Measurements from ENCODE around the gene DLGAP1.

The DLGAP1 gene

DNA sequence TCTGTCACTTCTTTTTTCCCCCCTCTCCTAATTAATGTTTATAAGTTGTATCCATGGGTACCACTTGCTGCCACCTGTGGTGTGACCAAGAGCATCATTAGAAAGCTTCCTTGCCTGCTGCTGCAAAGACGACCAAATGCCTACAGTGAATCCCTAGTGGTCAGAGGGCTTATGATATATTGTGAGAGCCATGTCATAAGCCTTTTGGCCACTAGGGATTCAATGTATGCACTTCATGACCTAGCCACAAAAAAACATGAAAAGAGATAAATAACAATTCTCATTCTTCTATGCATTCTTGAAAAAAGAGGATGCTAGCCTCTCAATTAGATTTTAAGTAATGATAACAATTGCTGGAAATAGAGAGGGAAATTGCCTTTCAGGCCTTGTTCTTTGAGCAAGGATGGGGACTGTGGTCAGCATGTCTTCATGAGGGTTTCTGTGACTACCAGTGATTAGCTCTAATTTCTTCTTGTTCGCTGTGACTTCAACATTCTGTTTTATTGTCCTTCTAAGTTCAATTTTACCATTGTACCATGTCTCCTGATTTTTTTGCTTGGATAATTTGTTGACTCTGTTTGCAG lies 569.8 kb downstream of the DLGAP1 start:
- H3K36me3 ChIP-seq (replicated peaks; ENCODE audit: low read depth, low read length), result no peaks in the 10 kb centered on the region
- H3K27ac ChIP-seq (ENCODE audit: low read length), result no peak overlapping the region
- no peak overlapping the region for H3K4me2 ChIP-seq (ENCODE audit: low read length)
- no peaks in the 10 kb centered on the region for H3K4me1 ChIP-seq (ENCODE audit: low read length)
- no peak for TF ChIP-seq EZH2phosphoT487 (IDR thresholded peaks at IDR 0.05; ENCODE audit: low read depth)
- TF ChIP-seq, protein P1, sequence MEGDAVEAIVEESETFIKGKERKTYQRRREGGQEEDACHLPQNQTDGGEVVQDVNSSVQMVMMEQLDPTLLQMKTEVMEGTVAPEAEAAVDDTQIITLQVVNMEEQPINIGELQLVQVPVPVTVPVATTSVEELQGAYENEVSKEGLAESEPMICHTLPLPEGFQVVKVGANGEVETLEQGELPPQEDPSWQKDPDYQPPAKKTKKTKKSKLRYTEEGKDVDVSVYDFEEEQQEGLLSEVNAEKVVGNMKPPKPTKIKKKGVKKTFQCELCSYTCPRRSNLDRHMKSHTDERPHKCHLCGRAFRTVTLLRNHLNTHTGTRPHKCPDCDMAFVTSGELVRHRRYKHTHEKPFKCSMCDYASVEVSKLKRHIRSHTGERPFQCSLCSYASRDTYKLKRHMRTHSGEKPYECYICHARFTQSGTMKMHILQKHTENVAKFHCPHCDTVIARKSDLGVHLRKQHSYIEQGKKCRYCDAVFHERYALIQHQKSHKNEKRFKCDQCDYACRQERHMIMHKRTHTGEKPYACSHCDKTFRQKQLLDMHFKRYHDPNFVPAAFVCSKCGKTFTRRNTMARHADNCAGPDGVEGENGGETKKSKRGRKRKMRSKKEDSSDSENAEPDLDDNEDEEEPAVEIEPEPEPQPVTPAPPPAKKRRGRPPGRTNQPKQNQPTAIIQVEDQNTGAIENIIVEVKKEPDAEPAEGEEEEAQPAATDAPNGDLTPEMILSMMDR (IDR thresholded peaks at IDR 0.05; ENCODE audit: low read depth, low read length), result no peak
- H3K27me3 ChIP-seq (ENCODE audit: low read depth, low read length), result peaks cover 3% of the 10 kb centered on the region
- H3K4me3 ChIP-seq (ENCODE audit: low read length), result no peak overlapping the region
- no peaks in the 10 kb centered on the region for H3K9me3 ChIP-seq (ENCODE audit: insufficient read depth, low read length)
- H3K9ac ChIP-seq (ENCODE audit: low read length), result no peak overlapping the region
- H3K79me2 ChIP-seq (ENCODE audit: low read length), result no peaks in the 10 kb centered on the region
- H2AFZ ChIP-seq (ENCODE audit: low read depth, low read length), result no peak overlapping the region
- H4K20me1 ChIP-seq (ENCODE audit: insufficient read depth, low read length), result no peaks in the 10 kb centered on the region

DNA sequence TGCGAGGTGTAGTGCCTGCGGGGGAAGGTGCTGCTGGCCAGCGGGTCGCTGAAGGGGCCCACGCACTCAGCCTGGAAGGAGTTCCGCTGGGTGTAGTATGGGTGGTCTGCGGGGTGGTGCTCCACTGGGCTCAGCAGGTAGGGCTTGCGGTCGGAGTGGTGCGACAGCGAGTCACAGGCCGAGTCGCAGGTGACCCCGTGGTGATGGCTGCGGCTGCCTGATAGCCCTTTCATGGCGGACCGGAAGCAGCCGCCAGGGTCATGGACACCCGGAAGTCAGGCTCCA lies 575.3 kb downstream of the DLGAP1 start:
- H3K27me3 ChIP-seq (ENCODE audit: low read depth, low read length), result peaks cover 20% of the 10 kb centered on the region
- H3K4me3 ChIP-seq (ENCODE audit: low read length), result no peak overlapping the region
- no peaks in the 10 kb centered on the region for H4K20me1 ChIP-seq (ENCODE audit: insufficient read depth, low read length)
- no peak for TF ChIP-seq EZH2phosphoT487 (IDR thresholded peaks at IDR 0.05; ENCODE audit: low read depth)
- TF ChIP-seq, protein P1 (IDR thresholded peaks at IDR 0.05; ENCODE audit: low read depth, low read length), result no peak
- H3K9me3 ChIP-seq (ENCODE audit: insufficient read depth, low read length), result no peaks in the 10 kb centered on the region
- H3K4me2 ChIP-seq (ENCODE audit: low read length), result no peak overlapping the region
- no peaks in the 10 kb centered on the region for H3K4me1 ChIP-seq (ENCODE audit: low read length)
- no peaks in the 10 kb centered on the region for H3K79me2 ChIP-seq (ENCODE audit: low read length)
- no peak overlapping the region for H2AFZ ChIP-seq (ENCODE audit: low read depth, low read length)
- H3K27ac ChIP-seq (ENCODE audit: low read length), result no peak overlapping the region
- H3K9ac ChIP-seq (ENCODE audit: low read length), result no peak overlapping the region
- H3K36me3 ChIP-seq (replicated peaks; ENCODE audit: low read depth, low read length), result no peaks in the 10 kb centered on the region

DNA sequence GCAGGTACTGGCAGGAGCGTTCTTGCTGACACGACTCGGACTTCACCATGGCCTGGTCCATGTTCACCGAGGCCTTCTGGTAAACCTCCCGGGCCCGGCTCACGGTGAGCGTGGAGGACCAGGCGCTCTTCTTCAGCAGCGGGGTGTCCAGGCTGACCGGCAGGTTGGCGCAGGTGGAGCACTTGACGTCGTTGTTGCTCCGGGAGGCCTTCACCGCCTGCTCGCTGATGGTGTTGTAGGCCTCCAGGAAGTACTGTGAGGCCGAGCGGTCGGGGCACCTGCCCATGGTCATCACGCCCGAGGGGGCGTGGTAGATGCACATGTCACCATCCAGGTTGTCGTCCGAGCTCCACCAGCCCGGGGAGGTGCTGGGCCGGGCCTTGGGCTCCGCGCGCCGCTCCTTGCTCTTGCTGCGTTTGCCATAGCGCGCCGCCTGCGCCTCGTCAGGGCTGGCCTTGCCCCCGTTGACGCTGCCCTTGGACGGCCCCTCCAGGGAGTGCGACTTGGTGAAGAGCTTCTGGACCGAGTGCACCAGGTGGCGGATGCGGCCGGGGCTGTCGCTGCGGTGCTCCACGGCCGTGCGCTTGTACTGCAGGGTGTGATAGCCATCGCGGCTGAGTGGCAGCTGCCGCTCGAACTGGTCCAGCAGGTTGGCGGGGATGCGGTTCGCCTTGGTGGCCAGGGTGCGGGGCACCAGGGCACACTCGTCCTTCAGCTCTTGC lies 575.8 kb downstream of the DLGAP1 start:
- Histone ChIP-seq H3K27ac (ENCODE audit: low read length) (no peak overlapping the region), H3K79me2 (ENCODE audit: low read length) (no peaks in the 10 kb centered on the region), H2AFZ (ENCODE audit: low read depth, low read length) (no peak overlapping the region), H3K36me3 (replicated peaks; ENCODE audit: low read depth, low read length) (no peaks in the 10 kb centered on the region), H3K27me3 (ENCODE audit: low read depth, low read length) (peaks cover 24% of the 10 kb centered on the region), H3K4me1 (ENCODE audit: low read length) (no peaks in the 10 kb centered on the region), H3K9me3 (ENCODE audit: insufficient read depth, low read length) (no peaks in the 10 kb centered on the region), H3K4me2 (ENCODE audit: low read length) (no peak overlapping the region), H3K4me3 (ENCODE audit: low read length) (no peak overlapping the region), H3K9ac (ENCODE audit: low read length) (no peak overlapping the region), H4K20me1 (ENCODE audit: insufficient read depth, low read length) (no peaks in the 10 kb centered on the region)
- TF ChIP-seq, protein P1 (IDR thresholded peaks at IDR 0.05; ENCODE audit: low read depth, low read length), result no peak

DNA sequence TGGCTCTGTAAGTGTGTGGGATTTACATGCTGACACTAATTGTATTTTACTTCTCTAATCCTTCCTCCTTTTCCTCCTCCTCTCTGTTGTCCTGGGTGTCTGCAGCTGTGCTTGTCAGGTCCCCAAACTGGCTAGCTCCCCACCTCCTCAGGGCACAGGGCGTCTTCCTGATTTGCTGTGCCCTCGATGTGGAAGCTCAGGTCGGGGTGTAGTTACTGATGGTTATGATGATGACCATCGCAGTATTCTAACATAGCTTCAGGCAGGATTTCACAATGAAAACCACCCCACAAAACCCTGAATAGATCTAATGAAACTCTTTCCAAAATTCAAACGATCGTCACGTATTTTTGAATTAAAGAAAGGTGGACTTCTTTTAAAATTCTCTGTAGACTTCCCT lies 576.7 kb downstream of the DLGAP1 start:
- Histone ChIP-seq H3K27ac (ENCODE audit: low read length) (no peak overlapping the region), H3K36me3 (replicated peaks; ENCODE audit: low read depth, low read length) (no peaks in the 10 kb centered on the region), H3K4me2 (ENCODE audit: low read length) (no peak overlapping the region), H3K27me3 (ENCODE audit: low read depth, low read length) (peaks cover 32% of the 10 kb centered on the region), H2AFZ (ENCODE audit: low read depth, low read length) (no peak overlapping the region), H3K9ac (ENCODE audit: low read length) (no peak overlapping the region), H3K4me3 (ENCODE audit: low read length) (no peak overlapping the region), H4K20me1 (ENCODE audit: insufficient read depth, low read length) (no peaks in the 10 kb centered on the region), H3K4me1 (ENCODE audit: low read length) (no peaks in the 10 kb centered on the region), H3K79me2 (ENCODE audit: low read length) (no peaks in the 10 kb centered on the region), H3K9me3 (ENCODE audit: insufficient read depth, low read length) (no peaks in the 10 kb centered on the region)
- TF ChIP-seq EZH2phosphoT487 (IDR thresholded peaks at IDR 0.05; ENCODE audit: low read depth), result no peak
- TF ChIP-seq, protein P1 (IDR thresholded peaks at IDR 0.05; ENCODE audit: low read depth, low read length), result no peak
